HG03354 (cell line): ENCODE data around the gene TAF1B.

ENCODE experiments used
- ATAC-seq: cut with Tn5 transposase; IDR thresholded peaks from one replicate; pipeline ENCODE4 v1.9.1; 2021; ENCODE audit warnings: mild to moderate bottlenecking; ENCODE audit not compliant: unreplicated experiment, poor library complexity, severe bottlenecking

The TAF1B gene

DNA sequence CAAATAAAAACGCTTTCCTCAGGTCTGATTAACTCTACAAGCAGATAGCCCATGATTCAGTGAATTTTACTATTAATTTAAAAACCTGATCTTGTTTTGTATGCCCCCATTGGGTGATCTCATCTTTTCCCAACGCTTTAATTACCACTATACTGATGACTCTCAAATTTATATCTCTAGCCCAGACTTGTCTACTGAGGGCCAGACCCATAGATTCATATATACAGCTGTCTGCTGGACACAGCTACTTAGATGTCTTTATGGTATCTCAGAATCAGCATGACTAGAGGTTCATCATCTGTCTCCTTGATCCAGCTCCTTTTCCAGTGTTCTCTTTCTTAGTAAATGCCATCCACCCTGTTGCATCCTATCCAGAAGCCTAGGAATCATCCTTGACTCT, 33.8 kb downstream of the TAF1B start:
- ATAC-seq = no peak

DNA sequence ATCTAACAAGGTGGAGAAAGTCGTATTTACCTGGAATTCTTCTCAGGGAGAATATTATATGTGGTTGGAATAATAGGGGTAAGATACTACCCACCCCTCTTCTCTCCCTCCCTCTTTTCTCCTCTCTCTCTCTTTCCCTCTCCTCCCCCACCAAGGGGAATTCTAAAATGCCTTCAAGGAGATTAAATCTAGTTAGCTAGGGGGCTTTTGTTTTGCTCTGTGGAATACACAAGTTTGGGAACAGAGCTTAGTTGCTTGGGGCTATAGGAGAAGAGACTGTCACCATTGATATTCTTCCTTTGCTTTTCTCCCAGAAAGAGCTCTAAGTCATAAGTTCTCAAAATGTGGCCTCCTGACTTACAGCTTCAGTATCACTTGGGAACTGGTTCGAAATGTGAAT, 34.5 kb downstream of the TAF1B start:
- ATAC-seq = no peak

DNA sequence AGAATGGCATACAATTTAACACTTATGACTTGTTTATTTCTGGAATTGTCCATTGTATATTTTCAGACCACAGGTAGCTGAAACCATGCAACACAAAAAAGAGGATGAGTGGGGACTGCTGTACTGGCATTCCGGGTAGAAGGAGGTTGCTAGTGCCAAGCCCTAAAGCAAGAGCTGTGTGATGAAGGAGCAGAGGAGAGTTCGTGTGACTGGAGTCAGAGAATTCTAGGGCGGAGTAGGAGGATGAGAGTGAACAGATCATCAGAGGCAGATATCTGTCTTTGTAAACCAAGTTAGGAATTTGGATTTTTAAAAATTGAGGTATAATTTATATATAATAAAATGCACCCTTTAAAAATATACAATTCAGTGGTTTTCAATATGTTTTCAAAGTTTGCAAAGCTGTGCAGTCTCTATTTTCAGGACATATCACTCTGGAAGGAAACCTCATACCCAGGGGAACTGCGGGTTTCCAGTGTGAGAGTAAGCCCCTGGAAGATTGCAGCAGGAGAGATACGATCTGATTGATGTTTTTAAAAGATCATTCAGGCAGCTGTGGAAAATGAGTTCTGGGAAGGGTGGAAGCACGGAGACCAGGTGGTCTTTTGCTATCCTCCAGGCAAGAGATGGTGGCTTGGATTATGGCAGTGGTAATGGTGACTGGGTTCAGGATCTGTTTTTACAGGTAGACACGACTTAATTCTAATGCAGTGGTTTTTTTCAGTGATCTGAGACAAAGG, 36.4 kb downstream of the TAF1B start:
- no peak for ATAC-seq

DNA sequence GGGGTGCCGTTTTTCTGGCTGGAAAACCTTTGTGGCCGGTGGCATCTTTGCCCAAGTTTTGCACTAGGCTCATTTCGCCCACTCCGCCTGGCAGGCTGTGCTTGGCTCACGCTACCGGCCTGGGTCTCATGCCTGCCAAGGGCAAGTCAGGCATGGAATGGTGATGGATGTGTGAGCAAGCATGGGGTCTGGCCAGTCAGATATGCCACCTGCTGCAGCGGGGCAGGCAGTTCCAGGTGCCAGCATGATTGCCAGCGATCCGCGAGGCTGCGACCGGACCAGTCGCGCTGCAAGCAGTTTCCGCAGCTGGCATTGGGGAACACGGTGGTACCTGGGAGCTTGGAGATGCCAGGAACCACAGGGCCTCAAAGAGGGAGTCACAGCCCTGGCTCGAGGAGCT, 40.6 kb downstream of the TAF1B start:
- ATAC-seq = no peak

DNA sequence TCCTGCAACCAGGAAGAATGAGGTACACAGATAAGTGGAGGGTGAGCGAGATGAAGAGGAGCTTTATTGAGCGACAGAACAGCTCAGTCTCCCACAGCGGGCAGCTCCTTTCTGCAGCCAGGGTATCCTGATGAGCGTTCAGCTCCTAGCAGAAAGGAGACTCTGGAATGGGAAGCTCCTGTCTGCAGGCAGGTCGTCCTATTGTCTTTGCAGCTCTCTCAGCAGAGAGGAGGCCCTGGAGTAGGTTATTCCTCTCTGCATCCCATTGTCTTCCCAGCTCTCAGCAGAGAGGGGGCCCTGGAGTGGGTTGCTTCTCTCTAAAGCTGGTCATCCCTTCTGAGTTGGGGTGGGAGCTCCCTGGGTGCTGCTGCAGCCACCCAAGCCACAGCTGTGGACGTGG, 41.2 kb downstream of the TAF1B start:
- no peak for ATAC-seq

DNA sequence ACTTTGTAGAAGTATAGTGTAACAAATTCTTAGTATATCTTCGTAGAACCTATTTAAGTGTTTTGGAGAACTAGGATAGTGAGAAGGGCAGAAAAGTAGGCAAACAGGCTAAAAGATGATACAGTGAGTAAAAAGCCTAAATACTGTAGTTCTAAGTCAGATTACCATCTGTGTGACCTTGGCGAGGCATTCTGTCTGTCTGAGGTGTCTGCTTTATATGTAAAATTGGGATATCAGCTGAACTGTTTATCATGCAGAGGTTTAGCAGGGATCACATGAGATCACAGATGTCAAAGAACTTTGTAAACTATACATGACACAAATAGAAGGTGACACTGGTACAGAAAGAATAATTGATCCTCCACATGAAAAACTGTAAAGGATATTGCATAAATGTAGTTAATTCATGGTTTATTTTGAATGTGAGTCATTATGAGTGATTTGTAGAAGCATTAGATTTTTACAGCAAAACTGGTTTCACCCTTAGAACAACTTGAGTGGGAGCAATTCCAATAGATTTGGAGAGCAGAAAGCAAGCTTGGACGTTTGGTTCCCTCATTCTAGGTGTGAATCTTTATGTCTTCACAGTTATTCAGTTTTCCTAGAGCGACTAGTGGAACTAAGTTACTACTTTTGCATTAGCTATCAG, 41.9 kb downstream of the TAF1B start:
- ATAC-seq = no peak

DNA sequence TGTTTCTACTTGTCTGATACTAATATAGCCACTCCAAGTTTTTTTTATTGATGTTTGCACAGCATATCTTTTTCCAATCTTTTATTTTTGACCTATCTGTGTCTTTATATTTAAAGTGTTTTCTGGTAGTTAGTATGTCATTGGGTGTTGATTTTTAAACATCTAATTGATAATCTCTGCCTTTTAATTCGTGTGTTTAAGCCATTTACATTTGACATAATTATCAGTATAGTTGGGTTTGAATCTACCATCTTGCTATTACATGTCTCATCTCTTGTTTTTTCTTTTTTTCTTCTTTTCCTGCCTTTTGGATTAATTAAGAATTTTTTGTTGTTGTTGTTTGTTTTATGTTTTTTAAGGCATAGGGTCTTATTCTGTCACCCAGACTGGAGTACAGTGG, 44.2 kb downstream of the TAF1B start:
- ATAC-seq = no peak

DNA sequence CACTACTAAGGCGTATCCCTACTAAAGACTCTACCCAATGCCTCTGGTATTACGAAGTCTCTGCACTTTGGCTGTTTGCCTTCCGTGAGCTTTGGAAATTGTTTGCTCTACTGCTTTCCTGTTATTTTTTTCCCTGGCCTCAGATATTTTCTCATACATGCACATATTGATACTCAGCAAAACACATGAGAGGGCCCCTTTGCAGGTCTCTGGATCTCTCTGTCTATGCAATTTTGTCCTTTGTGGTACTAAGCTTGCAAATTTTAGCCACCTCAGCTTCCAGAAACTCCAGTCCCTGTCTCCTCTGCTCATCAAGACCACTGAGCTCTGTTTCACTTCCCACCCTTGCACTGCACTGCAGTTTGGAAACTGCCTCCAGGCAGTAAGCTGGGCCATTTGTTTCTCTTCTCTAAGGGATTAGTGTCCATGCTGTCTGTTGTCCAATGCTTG, 46.6 kb downstream of the TAF1B start:
- ATAC-seq = no peak

DNA sequence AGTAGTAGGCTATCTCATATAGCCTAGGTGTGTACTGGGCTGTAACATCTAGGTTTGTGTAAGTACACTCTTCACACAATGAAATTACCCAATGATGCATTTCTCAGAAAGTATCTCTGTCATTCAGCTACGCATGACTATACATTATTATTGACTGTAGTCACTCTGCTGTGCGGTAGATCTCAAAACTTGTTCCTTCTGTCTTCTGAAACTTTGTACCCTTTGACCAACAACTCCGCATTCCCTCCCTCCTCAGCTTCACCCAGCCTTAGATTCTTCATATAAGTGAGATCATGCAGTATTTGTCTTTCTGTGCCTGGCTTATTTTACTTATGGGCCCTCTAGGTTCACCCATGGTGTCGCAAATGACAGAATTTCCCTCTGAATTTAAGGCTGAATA, 49.0 kb downstream of the TAF1B start:
- no peak for ATAC-seq

DNA sequence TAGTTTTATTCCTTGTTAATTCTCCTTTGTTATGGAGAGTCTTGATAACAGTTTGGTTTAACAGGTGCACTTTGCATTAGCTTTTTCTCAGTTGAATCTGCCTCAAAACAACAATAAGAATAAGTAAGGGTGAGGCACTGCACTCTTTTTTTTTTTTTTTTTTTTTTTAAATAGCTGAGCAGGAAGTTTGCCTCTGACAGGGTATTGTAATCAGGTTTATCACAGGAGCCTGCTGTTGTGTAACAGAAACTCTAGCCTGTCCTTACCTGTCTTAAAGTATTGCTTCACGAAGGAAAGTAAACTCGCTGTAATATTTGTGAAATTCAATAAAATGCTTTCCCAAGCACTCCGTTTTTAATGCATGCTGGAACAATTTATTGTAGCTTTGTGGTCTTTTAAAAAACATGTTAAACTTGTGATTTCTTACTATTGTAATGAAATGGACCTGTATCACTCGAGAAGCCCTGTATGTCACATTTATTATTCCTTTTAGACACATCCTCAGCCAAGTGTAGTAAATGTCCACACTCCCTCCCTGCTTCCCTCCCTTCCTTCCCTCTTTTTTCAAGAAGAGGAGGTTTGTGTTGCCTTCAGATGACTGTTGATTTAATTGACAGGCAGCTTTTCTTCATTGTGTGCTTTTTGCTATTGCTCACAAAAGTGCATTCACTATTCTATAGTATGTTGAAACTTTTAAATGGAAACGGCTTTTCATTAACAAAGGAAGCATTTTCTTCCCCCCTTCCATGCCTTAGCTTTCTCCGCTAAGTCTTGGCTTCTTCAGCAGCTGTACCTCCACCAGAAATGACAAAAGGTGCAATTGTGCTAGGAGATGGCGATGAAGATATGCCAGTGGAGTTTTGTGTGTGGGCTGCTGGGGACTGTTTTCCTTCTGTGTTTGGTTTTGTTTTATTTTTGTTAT, 52.7 kb downstream of the TAF1B start:
- ATAC-seq = no peak

DNA sequence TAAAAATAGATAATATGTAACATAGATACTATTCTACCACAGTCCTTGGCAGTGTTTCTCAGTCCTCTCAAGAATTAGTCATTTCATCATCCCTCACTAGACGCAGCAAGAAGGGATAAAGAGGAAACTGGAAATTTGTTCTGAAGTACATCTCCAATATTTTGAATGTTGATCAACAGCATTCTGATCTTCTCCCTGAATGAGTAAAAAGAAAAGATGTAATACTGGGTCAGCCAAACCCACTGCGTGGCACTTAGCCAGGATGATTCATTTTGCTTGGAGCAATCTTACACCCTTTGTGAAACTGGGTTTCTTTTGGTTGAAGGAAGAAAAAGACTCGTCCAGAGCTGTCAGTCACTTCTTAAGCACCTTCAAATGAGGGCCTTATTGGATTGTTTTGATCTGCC, 54.1 kb downstream of the TAF1B start:
- peak; percentile 47 for ATAC-seq

DNA sequence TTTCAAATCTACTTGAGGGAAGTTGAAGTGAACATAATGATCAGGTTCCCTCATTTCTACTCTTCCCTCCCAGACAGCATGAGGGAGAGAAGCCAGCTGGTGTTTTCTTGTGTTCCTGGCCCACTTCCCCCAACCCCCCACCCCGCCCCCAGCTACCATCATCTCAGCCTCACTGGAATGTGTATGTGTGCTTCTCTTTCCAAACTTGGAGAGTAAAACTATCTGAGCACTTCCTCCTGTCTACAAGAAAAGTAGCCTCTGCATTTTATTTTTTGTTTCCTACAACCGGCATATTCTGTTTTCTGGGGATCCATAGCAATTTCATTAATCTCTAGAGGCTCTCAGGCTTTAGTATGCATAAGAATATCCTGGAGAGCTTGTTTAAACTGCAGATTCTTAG, 54.6 kb downstream of the TAF1B start:
- no peak for ATAC-seq

DNA sequence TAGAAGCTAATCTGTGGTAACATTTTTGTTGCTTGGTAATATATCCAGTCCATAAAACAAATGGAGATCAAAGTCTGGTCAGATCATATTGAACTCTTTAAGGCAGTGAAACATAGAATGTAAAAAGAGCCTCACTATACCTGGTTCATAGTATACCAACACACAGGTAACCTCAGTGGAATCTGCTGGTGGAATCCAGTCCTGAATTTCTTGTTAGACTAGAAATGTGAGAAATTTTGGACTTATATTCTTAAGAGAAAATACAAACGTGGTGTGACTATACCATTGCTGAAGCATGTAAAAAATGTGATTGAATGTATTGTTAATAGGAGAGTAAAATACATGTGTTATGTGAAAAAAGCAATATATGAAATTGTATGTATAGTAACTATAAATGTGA, 62.1 kb downstream of the TAF1B start:
- ATAC-seq = no peak

DNA sequence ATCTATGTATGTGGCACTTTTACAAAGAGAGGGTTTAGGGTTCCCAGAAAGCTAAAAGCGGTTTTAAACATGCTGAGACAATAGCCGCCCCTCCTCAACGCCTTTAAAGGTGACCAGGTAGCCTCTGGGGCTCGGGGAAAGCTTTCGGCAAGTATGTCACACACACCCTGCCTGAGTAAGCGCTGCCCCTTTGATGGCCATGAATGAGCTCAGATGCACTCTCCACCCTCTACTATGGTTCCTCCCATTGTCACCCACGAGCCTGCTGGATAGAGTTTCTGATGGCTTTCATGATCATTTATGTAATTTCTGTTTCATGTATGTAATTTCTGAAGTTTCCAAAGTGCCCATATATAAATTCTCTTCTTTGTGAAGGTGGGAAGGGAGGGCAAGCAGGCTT, 64.1 kb downstream of the TAF1B start:
- ATAC-seq = no peak

DNA sequence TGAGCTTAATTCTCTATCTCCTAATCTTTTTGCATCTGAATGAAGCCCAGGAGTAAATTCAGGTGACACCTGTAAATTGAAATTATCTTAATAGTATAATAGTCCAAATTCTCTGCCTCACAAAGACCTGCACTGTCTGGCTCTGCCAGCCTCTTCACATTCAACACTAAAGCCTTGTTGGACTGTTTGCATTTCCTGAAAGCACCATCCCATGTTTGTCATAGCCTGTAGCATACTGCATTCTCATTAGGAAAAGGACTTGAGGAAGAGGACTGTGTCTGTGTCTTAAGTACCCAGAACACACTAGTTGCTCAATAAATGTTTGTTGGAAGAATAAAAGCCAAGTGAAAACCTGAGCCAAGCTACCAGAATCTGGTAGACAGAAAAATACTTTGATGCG, 65.4 kb downstream of the TAF1B start:
- no peak for ATAC-seq

DNA sequence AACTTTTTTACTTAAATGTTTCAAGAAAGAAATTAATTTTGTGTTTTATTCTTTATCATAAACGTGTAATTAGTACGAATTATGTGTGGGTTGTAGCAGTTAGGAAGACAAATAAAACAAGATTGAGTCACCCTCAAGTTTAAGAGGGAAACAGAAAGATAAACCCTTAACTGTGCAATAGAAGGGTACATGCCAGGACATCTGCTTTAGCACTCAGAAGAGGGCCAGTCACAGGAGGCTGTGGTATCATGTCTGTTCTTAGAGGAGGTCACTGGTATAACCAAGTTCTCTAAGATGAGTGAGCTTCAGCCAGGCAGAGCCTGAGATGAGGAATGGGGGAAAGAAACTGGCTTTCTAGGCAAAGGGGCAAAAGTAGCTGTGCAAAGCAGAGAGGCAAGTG, 65.8 kb downstream of the TAF1B start:
- no peak for ATAC-seq

DNA sequence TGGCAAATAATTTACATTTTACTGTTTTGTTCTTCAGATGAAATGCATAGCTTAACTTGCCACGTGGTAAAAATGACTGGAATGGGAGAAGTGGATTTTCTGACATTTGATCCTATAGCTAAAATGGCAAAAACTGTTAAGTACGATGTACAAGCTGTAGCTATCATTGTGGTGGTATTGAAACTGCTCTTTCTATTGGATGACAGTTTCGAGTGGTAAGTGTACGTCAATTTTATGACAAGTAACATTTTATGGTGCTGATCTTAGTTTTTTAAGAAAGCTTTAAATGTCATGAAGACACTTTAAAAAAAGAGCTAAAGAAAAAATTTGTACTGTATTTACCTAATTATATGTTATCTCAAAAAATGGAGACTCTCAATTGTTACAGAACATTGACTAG, 67.4 kb downstream of the TAF1B start:
- ATAC-seq = no peak

DNA sequence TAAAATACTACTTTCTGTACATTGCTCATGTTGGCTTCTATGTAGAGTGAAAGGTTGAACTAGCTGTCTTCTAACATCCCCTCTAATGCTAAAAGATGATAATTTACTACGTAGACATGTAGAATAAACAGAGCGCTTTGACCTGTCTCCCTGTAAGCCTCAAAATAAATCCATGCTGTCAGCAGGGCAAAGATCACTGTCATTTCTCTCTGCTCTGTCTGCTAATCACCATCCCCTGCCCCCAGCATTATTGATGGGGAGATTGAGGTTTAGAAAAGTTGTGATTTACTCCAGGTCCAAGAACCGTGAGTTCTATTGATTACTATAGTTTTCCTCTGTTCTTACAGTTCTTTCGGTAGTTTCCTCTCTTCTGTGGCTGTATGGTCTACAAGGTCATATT, 69.2 kb downstream of the TAF1B start:
- ATAC-seq = no peak

DNA sequence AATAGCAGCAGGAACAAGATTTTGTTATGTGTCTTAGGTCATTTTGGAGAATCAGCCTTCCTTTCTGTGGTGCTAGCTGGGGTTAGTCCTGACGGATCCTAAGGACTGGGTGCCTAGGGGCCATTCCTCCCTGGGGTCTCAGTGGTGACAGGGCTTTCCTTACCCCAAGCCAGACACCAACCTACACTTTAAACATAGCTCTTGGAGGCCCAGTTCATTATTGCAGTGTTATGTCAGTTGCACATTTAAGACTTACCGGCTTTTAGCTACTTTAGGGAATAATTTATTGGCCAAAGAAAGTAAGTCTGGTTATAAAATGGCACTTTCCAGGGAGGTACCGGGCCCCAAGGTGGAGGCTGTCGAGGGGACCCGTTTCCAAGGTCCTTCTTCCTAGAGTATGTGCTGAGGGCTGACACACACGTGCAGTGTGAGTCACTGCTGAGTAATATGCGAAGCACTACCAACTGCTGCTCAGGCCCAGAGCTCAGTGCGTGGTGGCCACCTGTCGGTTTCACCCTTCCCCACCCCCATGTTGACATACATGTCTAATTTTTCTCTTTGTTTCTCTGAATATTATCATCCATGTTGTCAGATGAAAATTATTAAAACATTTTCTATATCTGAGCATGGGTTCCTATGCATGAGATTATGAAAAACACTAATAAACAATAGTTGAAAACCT, 71.3 kb downstream of the TAF1B start:
- peak; percentile 99 for ATAC-seq

DNA sequence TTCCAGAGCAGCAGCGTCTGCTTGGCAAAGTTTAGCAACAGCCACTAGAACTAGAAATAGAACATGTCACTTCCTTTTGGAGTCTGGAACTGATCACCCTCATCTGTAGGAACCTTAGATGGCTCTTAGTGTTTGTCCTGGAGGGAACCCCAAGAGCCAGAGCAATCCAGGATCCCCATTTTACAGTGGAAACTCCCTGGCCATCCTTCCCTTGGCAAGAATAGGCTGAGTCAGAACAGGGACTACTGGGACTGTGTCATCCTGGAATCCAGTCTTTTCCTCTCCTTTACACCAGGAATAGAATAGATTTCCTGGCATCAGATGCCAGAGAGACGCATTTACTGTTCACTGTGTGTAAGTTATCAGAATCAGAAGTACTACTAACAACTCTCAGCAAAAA, 75.0 kb downstream of the TAF1B start:
- no peak for ATAC-seq
